ENCODE results near the gene COLEC11. TPM values are rescaled to one million over a fixed set of nuclear protein-coding genes. Genes with fewer than 3 reads are reported as not detected.

COLEC11 gene
- total RNA-seq (100 to 1,000 TPM in 2 of 9 donors, 10 to 100 TPM in 7; 21.9 to 132 (median 60.1) TPM), polyA plus RNA-seq (100 to 1,000 TPM in 2 of 3 donors, 10 to 100 TPM in 1; 16.8 to 155 (median 107) TPM)
- long read RNA-seq, donor 1, partial matches to known transcripts: 48 of 55 reads
- long read RNA-seq, donor 1, other reads (novel, unspliced or antisense): 0 of 55 reads
- long read RNA-seq, donor 2, transcript COLEC11-202 (7 exons, 1,259 nt): major isoform, 9 of 45 reads
- long read RNA-seq, donor 2, partial matches to known transcripts: 34 of 45 reads
- long read RNA-seq, donor 2, other reads (novel, unspliced or antisense): 0 of 45 reads
- long read RNA-seq, donor 3, partial matches to known transcripts: 49 of 52 reads
- long read RNA-seq, donor 3, other reads (novel, unspliced or antisense): 0 of 52 reads
- long read RNA-seq, donor 4, transcript COLEC11-202 (7 exons, 1,259 nt): major isoform, 5 of 14 reads
- long read RNA-seq, donor 4, partial matches to known transcripts: 4 of 14 reads
- long read RNA-seq, donor 4, other reads (novel, unspliced or antisense): 0 of 14 reads
- long read RNA-seq, donor 5, transcript COLEC11-202 (7 exons, 1,259 nt): major isoform, 60 of 99 reads
- long read RNA-seq, donor 5, transcript COLEC11-203 (6 exons, 1,633 nt): minor isoform, 10 of 99 reads
- long read RNA-seq, donor 5, transcript COLEC11-213 (6 exons, 1,312 nt): minor isoform, 5 of 99 reads
- long read RNA-seq, donor 5, partial matches to known transcripts: 14 of 99 reads
- long read RNA-seq, donor 5, other reads (novel, unspliced or antisense): 7 of 99 reads
- long read RNA-seq, donor 6, partial matches to known transcripts: 2 of 5 reads
- long read RNA-seq, donor 6, other reads (novel, unspliced or antisense): 0 of 5 reads
- long read RNA-seq, donor 7, partial matches to known transcripts: 19 of 23 reads
- long read RNA-seq, donor 7, other reads (novel, unspliced or antisense): 0 of 23 reads
- long read RNA-seq, donor 8, transcript COLEC11-202 (7 exons, 1,259 nt): major isoform, 15 of 61 reads
- long read RNA-seq, donor 8, partial matches to known transcripts: 42 of 61 reads
- long read RNA-seq, donor 8, other reads (novel, unspliced or antisense): 0 of 61 reads
- long read RNA-seq, donor 9, transcript COLEC11-202 (7 exons, 1,259 nt): major isoform, 5 of 70 reads
- long read RNA-seq, donor 9, partial matches to known transcripts: 64 of 70 reads
- long read RNA-seq, donor 9, other reads (novel, unspliced or antisense): 0 of 70 reads
- long read RNA-seq, donor 10, transcript COLEC11-202 (7 exons, 1,259 nt): major isoform, 5 of 6 reads
- long read RNA-seq, donor 10, partial matches to known transcripts: 0 of 6 reads
- long read RNA-seq, donor 10, other reads (novel, unspliced or antisense): 0 of 6 reads

DNA sequence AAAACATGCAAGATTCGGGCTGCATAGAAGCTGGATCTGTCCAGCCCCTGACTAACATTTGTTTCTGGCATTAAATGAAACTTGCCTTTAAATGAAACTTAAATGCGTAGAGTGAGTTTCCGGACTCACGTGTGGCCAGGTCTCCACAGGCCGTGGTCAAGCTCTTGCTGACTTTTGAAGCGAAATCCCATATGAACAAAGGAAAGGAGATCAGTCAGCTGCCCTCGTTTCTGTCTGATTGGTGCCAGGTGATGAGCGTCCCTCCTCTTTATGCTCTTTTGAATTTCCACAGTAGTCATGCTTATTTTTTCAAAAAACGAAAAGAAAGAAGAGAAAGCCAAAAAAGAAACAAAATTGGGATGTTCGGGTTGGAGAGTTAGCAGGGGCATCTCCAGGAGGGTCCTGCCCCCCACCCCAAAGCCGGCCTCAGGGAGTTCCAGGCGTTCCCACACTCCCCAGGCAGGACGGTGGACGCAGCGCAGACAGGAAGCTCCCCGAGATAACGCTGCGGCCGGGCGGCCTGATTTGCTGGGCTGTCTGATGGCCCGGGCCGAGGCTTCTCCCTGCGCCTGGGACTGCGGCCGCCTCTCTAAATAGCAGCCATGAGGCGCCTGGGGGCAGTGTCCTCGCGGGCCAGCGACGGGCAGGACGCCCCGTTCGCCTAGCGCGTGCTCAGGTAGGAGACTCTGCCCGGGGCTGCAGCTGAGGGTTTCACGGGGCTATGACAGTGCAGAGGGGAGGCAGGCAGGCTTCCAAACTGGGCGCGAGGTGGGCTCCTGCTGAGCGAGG, at the start of gene COLEC11:
TSS of gene COLEC11 (plus strand) at position 620 of the 789 bp plus-strand sequence. CDS start 9,229 bp downstream, outside the sequence.
- Histone ChIP-seq H3K36me3 (replicated peaks in 1 of 2) (no peaks in the 10 kb centered on the region), H3K4me1 (replicated peaks in 1 of 2) (peaks cover 0 to 6% of the 10 kb centered on the region in 2 donors), H3K27me3 (no peaks in the 10 kb centered on the region), H3K9me3 (replicated peaks in 1 of 3) (no peaks in the 10 kb centered on the region), H3K4me3 (peak within 1 kb of the TSS in 1 of 4 donors; percentile 39), H3K27ac (peak within 1 kb of the TSS in 3 of 5 donors; percentile 32 to 70 (median 39))
- intact Hi-C loops (cut with DNase I): no loop called here
- WGBS, 4 donors: 24 to 37% (median 31%) methylated on average over 20 to 40 of the region's 40 CpGs
- DNase-seq: peak; percentile 40 to 75 (median 52)
- TF ChIP-seq CTCF (IDR thresholded peaks at IDR 0.05) (peak in 3 of 6 experiments; percentile 18 to 29 (median 27)), POLR2A (IDR thresholded peaks at IDR 0.05) (peak in 1 of 2 donors; percentile 24)

DNA sequence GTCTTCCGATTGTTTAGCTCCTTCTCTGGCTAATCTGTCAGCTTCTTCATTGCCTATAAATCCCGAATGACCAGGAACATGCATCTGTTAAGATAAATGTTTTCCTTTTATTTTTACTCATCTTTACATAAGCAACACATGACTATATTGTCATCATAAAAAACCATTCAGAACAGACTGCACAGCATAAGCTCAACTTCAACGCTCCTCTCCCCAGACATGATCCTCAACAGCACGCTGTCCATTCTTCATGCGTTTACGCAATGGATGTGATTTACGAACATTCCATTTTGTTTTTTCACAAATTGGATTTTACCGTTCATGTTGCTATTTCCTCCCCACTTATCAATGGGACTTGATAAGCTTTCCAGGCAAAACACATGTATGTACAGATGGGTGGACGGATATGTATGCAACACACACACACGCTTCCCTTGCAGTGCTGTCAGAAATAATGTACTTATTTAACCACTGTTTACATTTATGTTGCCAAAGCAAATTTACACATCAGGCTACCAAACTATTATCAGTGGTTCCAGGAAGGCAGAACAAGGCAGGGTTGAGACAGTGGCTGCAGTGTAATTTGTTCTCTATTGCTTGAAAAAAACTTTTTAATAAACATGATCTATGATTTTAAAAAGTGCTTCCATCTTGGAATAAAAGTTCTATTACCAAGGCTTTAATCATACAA, 49.0 kb upstream of the COLEC11 start:
- no peak for DNase-seq
- no peak for TF ChIP-seq POLR2A (IDR thresholded peaks at IDR 0.05)
- TF ChIP-seq CTCF (IDR thresholded peaks at IDR 0.05): no peak
- H3K4me3 ChIP-seq: no peak overlapping the region
- no peaks in the 10 kb centered on the region for H3K4me1 ChIP-seq (replicated peaks in 1 of 2)
- H3K27ac ChIP-seq: no peak overlapping the region
- peaks cover 0 to 84% of the 10 kb centered on the region in 2 donors for H3K36me3 ChIP-seq (replicated peaks in 1 of 2)
- WGBS, 4 donors: 85 to 90% (median 88%) methylated on average over 10 of the region's 10 CpGs
- H3K9me3 ChIP-seq (replicated peaks in 1 of 3): no peaks in the 10 kb centered on the region
- no peaks in the 10 kb centered on the region for H3K27me3 ChIP-seq
- intact Hi-C loops (cut with DNase I): no loop called here

DNA sequence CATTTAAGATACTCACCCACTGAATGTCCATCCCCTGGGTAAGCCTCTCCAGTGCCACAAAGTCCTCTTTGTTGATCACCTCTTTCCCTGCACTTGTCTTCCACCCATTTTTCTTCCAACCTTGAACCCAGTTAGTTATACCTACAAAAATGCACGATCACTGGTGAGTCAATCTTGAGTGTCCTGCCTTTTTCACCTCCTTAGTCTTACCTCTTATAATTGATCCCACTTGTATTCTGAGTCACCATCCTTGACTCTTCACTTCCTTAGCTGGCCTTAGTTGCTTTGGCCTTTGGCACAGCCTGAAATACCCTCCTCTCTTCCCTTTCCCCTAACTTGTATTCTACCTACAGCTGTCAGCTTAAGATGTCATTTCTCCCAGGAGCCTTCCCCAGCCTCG, 47.0 kb upstream of the COLEC11 start:
- Histone ChIP-seq H3K27me3 (no peaks in the 10 kb centered on the region), H3K9me3 (replicated peaks in 1 of 3) (no peaks in the 10 kb centered on the region), H3K27ac (no peak overlapping the region), H3K4me1 (replicated peaks in 1 of 2) (no peaks in the 10 kb centered on the region), H3K36me3 (replicated peaks in 1 of 2) (peaks cover 0 to 86% of the 10 kb centered on the region in 2 donors), H3K4me3 (no peak overlapping the region)
- 82 to 91% (median 85%) methylated on average over 2 of the region's 2 CpGs for WGBS, 4 donors
- intact Hi-C loops (cut with DNase I): no loop called here
- no peak for DNase-seq
- no peak for TF ChIP-seq CTCF (IDR thresholded peaks at IDR 0.05)

All from adrenal gland (tissue), 19 donors.